ENCODE measurements around the gene CAMK4.

CAMK4 gene

GRCh38 chr5:111439473-111440075, 215.4 kb downstream of the CAMK4 start:
- no peaks in the 10 kb centered on the region for H3K27me3 ChIP-seq (ENCODE audit: insufficient read depth, low read length, poor library complexity, severe bottlenecking)
- no peaks in the 10 kb centered on the region for H3K9me2 ChIP-seq (replicated peaks; ENCODE audit: low read depth, low read length)
- no peaks in the 10 kb centered on the region for H3K36me3 ChIP-seq (ENCODE audit: insufficient read depth, low read length)
- no peaks in the 10 kb centered on the region for H3F3A ChIP-seq (ENCODE audit: low read depth)
- no peaks in the 10 kb centered on the region for H4K20me1 ChIP-seq (ENCODE audit: insufficient read depth, low read length, poor library complexity, severe bottlenecking)
- TF ChIP-seq CTCF (conservative IDR thresholded peaks at IDR 0.05; ENCODE audit: low read length) (no peak), EZH2phosphoT487 (IDR thresholded peaks at IDR 0.05; ENCODE audit: borderline replicate concordance) (no peak)
- H2AFZ ChIP-seq (ENCODE audit: low read length): no peak overlapping the region
- no peak overlapping the region for H3K4me2 ChIP-seq (ENCODE audit: low read depth, low read length, poor library complexity, severe bottlenecking)
- H3K9me3 ChIP-seq (ENCODE audit: insufficient read depth, low read depth, low read length): no peaks in the 10 kb centered on the region
- H3K9ac ChIP-seq (ENCODE audit: low read depth, low read length, poor library complexity, severe bottlenecking): no peak overlapping the region
- peaks cover under 1% of the 10 kb centered on the region for H3K4me1 ChIP-seq (ENCODE audit: insufficient read depth, low read length, poor library complexity, severe bottlenecking)
- H3K4me3 ChIP-seq (ENCODE audit: low read length, poor library complexity, severe bottlenecking): no peak overlapping the region
- H3K79me2 ChIP-seq (ENCODE audit: insufficient read depth, low read length): no peaks in the 10 kb centered on the region

GRCh38 chr5:111447099-111447498, 222.9 kb downstream of the CAMK4 start:
- no peak overlapping the region for H3K9ac ChIP-seq (ENCODE audit: low read depth, low read length, poor library complexity, severe bottlenecking)
- H3K9me2 ChIP-seq (replicated peaks; ENCODE audit: low read depth, low read length): no peaks in the 10 kb centered on the region
- peaks cover 5% of the 10 kb centered on the region; the same call in 1 of the 2 replicates for H3K36me3 ChIP-seq (ENCODE audit: insufficient read depth, low read length)
- H4K20me1 ChIP-seq (ENCODE audit: insufficient read depth, low read length, poor library complexity, severe bottlenecking): no peaks in the 10 kb centered on the region
- TF ChIP-seq CTCF (conservative IDR thresholded peaks at IDR 0.05; ENCODE audit: low read length): no peak
- no peak for TF ChIP-seq EZH2phosphoT487 (IDR thresholded peaks at IDR 0.05; ENCODE audit: borderline replicate concordance)
- H2AFZ ChIP-seq (ENCODE audit: low read length): no peak overlapping the region
- H3K4me3 ChIP-seq (ENCODE audit: low read length, poor library complexity, severe bottlenecking): no peak overlapping the region
- no peaks in the 10 kb centered on the region for H3K79me2 ChIP-seq (ENCODE audit: insufficient read depth, low read length)
- no peaks in the 10 kb centered on the region for H3K27me3 ChIP-seq (ENCODE audit: insufficient read depth, low read length, poor library complexity, severe bottlenecking)
- peaks cover 8% of the 10 kb centered on the region for H3K4me1 ChIP-seq (ENCODE audit: insufficient read depth, low read length, poor library complexity, severe bottlenecking)
- no peaks in the 10 kb centered on the region for H3K9me3 ChIP-seq (ENCODE audit: insufficient read depth, low read depth, low read length)
- H3K4me2 ChIP-seq (ENCODE audit: low read depth, low read length, poor library complexity, severe bottlenecking): no peak overlapping the region
- H3F3A ChIP-seq (ENCODE audit: low read depth): no peaks in the 10 kb centered on the region

GRCh38 chr5:111447822-111448221, 223.6 kb downstream of the CAMK4 start:
- Histone ChIP-seq H4K20me1 (ENCODE audit: insufficient read depth, low read length, poor library complexity, severe bottlenecking) (no peaks in the 10 kb centered on the region), H3K9me3 (ENCODE audit: insufficient read depth, low read depth, low read length) (no peaks in the 10 kb centered on the region), H3K4me2 (ENCODE audit: low read depth, low read length, poor library complexity, severe bottlenecking) (peak overlapping the region; percentile 48), H3K27me3 (ENCODE audit: insufficient read depth, low read length, poor library complexity, severe bottlenecking) (no peaks in the 10 kb centered on the region), H3K9me2 (replicated peaks; ENCODE audit: low read depth, low read length) (no peaks in the 10 kb centered on the region), H3F3A (ENCODE audit: low read depth) (no peaks in the 10 kb centered on the region), H3K79me2 (ENCODE audit: insufficient read depth, low read length) (no peaks in the 10 kb centered on the region), H3K4me3 (ENCODE audit: low read length, poor library complexity, severe bottlenecking) (no peak overlapping the region), H3K9ac (ENCODE audit: low read depth, low read length, poor library complexity, severe bottlenecking) (no peak overlapping the region), H3K36me3 (ENCODE audit: insufficient read depth, low read length) (peaks cover 5% of the 10 kb centered on the region; the same call in 1 of the 2 replicates), H3K4me1 (ENCODE audit: insufficient read depth, low read length, poor library complexity, severe bottlenecking) (peaks cover 8% of the 10 kb centered on the region), H2AFZ (ENCODE audit: low read length) (no peak overlapping the region)
- TF ChIP-seq EZH2phosphoT487 (IDR thresholded peaks at IDR 0.05; ENCODE audit: borderline replicate concordance) (no peak), CTCF (conservative IDR thresholded peaks at IDR 0.05; ENCODE audit: low read length) (no peak)
